Measurements from ENCODE around the gene MTFR1L. TPM values are rescaled to one million over a fixed set of nuclear protein-coding genes. Genes with fewer than 3 reads are reported as not detected.

MTFR1L gene
- polyA plus RNA-seq: 69.8 TPM
- long read RNA-seq, donor 1, transcript MTFR1L-203 (7 exons, 2,004 nt): major isoform, 6 of 6 reads
- long read RNA-seq, donor 1, partial matches to known transcripts: 0 of 6 reads
- long read RNA-seq, donor 1, other reads (novel, unspliced or antisense): 0 of 6 reads
- long read RNA-seq, donor 2, transcript MTFR1L-203 (7 exons, 2,004 nt): major isoform, 6 of 11 reads
- long read RNA-seq, donor 2, partial matches to known transcripts: 0 of 11 reads
- long read RNA-seq, donor 2, other reads (novel, unspliced or antisense): 0 of 11 reads
- long read RNA-seq, donor 3: 0 reads
- long read RNA-seq, donor 4, partial matches to known transcripts: 0 of 1 reads
- long read RNA-seq, donor 4, other reads (novel, unspliced or antisense): 0 of 1 reads
- long read RNA-seq, donor 5, transcript MTFR1L-203 (7 exons, 2,004 nt): major isoform, 5 of 7 reads
- long read RNA-seq, donor 5, partial matches to known transcripts: 0 of 7 reads
- long read RNA-seq, donor 5, other reads (novel, unspliced or antisense): 0 of 7 reads
- long read RNA-seq, donor 6, transcript MTFR1L-203 (7 exons, 2,004 nt): major isoform, 6 of 22 reads
- long read RNA-seq, donor 6, partial matches to known transcripts: 15 of 22 reads
- long read RNA-seq, donor 6, other reads (novel, unspliced or antisense): 0 of 22 reads
- long read RNA-seq, donor 7, transcript MTFR1L-203 (7 exons, 2,004 nt): major isoform, 10 of 12 reads
- long read RNA-seq, donor 7, partial matches to known transcripts: 0 of 12 reads
- long read RNA-seq, donor 7, other reads (novel, unspliced or antisense): 0 of 12 reads
- long read RNA-seq, donor 8, transcript MTFR1L-203 (7 exons, 2,004 nt): major isoform, 12 of 17 reads
- long read RNA-seq, donor 8, partial matches to known transcripts: 0 of 17 reads
- long read RNA-seq, donor 8, other reads (novel, unspliced or antisense): 0 of 17 reads
- long read RNA-seq, donor 9, transcript MTFR1L-203 (7 exons, 2,004 nt): major isoform, 7 of 8 reads
- long read RNA-seq, donor 9, partial matches to known transcripts: 0 of 8 reads
- long read RNA-seq, donor 9, other reads (novel, unspliced or antisense): 0 of 8 reads
- long read RNA-seq, donor 10, transcript MTFR1L-203 (7 exons, 2,004 nt): major isoform, 8 of 24 reads
- long read RNA-seq, donor 10, partial matches to known transcripts: 12 of 24 reads
- long read RNA-seq, donor 10, other reads (novel, unspliced or antisense): 0 of 24 reads
- long read RNA-seq, donor 11, transcript MTFR1L-203 (7 exons, 2,004 nt): major isoform, 8 of 11 reads
- long read RNA-seq, donor 11, partial matches to known transcripts: 0 of 11 reads
- long read RNA-seq, donor 11, other reads (novel, unspliced or antisense): 0 of 11 reads

- Histone ChIP-seq H3K27ac (ENCODE audit: low read length) (peak within 1 kb of the TSS; percentile 93), H3K9me3 (ENCODE audit: control insufficient read depth, low read depth, low read length) (no peaks in the 10 kb centered on the region), H3K4me3 (ENCODE audit: low read length) (peak within 1 kb of the TSS; percentile 87), H3K36me3 (ENCODE audit: control insufficient read depth, insufficient read depth, low read length) (peaks cover 30% of the 10 kb centered on the region), H3K27me3 (ENCODE audit: control insufficient read depth, insufficient read depth, low read length) (no peaks in the 10 kb centered on the region), H3K4me1 (ENCODE audit: control insufficient read depth, insufficient read depth, low read length) (peaks cover 29% of the 10 kb centered on the region)
- WGBS (ENCODE audit: insufficient coverage, low lambda C conversion rate): no CpG with 5 or more reads among the region's 64 CpGs
- peak; percentile 91 to 96 for DNase-seq
Measured at GRCh38 chr1:25819491-25820246, at the start of gene MTFR1L. Gene MTFR1L (plus strand): TSS chr1:25819954. CDS start chr1:25823105, 3,151 bp downstream.

- Histone ChIP-seq H3K4me1 (ENCODE audit: control insufficient read depth, insufficient read depth, low read length) (peaks cover 56% of the 10 kb centered on the region), H3K27me3 (ENCODE audit: control insufficient read depth, insufficient read depth, low read length) (no peaks in the 10 kb centered on the region), H3K4me3 (ENCODE audit: low read length) (no peak overlapping the region), H3K9me3 (ENCODE audit: control insufficient read depth, low read depth, low read length) (peaks cover 3% of the 10 kb centered on the region), H3K27ac (ENCODE audit: low read length) (peak overlapping the region; percentile 84), H3K36me3 (ENCODE audit: control insufficient read depth, insufficient read depth, low read length) (no peaks in the 10 kb centered on the region)
- no peak for DNase-seq
- 63% methylated on average over 4 of the region's 14 CpGs for WGBS (ENCODE audit: insufficient coverage, low lambda C conversion rate)
Measured at GRCh38 chr1:25770541-25771220, 49.1 kb upstream of the MTFR1L start.

- Histone ChIP-seq H3K27ac (ENCODE audit: low read length) (peak overlapping the region; percentile 84), H3K36me3 (ENCODE audit: control insufficient read depth, insufficient read depth, low read length) (no peaks in the 10 kb centered on the region), H3K4me3 (ENCODE audit: low read length) (peak overlapping the region; percentile 10), H3K4me1 (ENCODE audit: control insufficient read depth, insufficient read depth, low read length) (peaks cover 56% of the 10 kb centered on the region), H3K27me3 (ENCODE audit: control insufficient read depth, insufficient read depth, low read length) (no peaks in the 10 kb centered on the region), H3K9me3 (ENCODE audit: control insufficient read depth, low read depth, low read length) (peaks cover 3% of the 10 kb centered on the region)
- DNase-seq: peak; percentile 80 to 92
- 20% methylated on average over 1 of the region's 34 CpGs for WGBS (ENCODE audit: insufficient coverage, low lambda C conversion rate)
Measured at GRCh38 chr1:25771221-25772114, 48.3 kb upstream of the MTFR1L start.

GRCh38 chr1:25772164-25772563, 47.6 kb upstream of the MTFR1L start:
- Histone ChIP-seq H3K9me3 (ENCODE audit: control insufficient read depth, low read depth, low read length) (peaks cover 3% of the 10 kb centered on the region), H3K27ac (ENCODE audit: low read length) (peak overlapping the region; percentile 84), H3K27me3 (ENCODE audit: control insufficient read depth, insufficient read depth, low read length) (no peaks in the 10 kb centered on the region), H3K4me1 (ENCODE audit: control insufficient read depth, insufficient read depth, low read length) (peaks cover 56% of the 10 kb centered on the region), H3K36me3 (ENCODE audit: control insufficient read depth, insufficient read depth, low read length) (no peaks in the 10 kb centered on the region), H3K4me3 (ENCODE audit: low read length) (peak overlapping the region; percentile 10)
- WGBS (ENCODE audit: insufficient coverage, low lambda C conversion rate): 96% methylated on average over 5 of the region's 5 CpGs
- DNase-seq: no peak

- Histone ChIP-seq H3K27ac (ENCODE audit: low read length) (peak overlapping the region; percentile 4), H3K4me1 (ENCODE audit: control insufficient read depth, insufficient read depth, low read length) (peaks cover 56% of the 10 kb centered on the region), H3K36me3 (ENCODE audit: control insufficient read depth, insufficient read depth, low read length) (no peaks in the 10 kb centered on the region), H3K4me3 (ENCODE audit: low read length) (no peak overlapping the region), H3K9me3 (ENCODE audit: control insufficient read depth, low read depth, low read length) (peaks cover 3% of the 10 kb centered on the region), H3K27me3 (ENCODE audit: control insufficient read depth, insufficient read depth, low read length) (no peaks in the 10 kb centered on the region)
- no CpG with 5 or more reads among the region's 5 CpGs for WGBS (ENCODE audit: insufficient coverage, low lambda C conversion rate)
- no peak for DNase-seq
Measured at GRCh38 chr1:25772692-25773245, 47.0 kb upstream of the MTFR1L start.

DNA sequence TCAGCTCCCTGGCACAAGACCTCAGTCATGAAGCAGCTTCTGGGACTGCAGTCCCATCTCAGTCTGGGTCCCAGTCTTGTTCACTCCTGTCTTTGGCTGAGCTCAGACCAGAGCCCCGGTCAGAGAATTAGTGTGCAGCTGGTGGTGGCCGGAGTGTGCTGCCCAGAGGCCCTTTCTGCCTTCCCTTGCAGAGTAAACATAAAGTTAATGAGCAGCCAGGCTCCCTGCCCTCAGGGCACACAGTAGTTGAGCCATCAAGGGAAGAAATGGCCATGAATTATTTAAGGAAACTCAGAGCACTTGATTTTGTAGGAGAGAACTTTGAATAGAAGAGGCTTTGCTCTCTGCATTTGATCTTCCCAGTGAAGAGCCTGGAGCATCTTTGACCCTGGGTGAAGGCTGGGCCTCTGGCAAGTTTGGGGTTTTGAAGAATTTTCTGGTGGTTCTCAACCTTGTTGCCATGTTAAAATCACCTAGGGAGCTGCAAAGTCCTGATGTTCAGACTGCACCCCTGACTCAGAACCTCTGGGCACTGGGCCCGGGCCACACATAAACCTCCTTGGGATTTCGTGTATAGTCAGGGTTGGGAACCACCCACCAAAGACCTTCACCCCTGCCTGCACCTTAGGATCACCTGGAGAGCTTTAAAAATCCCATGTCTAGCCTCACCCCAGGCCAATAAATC, 46.2 kb upstream of the MTFR1L start:
- H3K36me3 ChIP-seq (ENCODE audit: control insufficient read depth, insufficient read depth, low read length): no peaks in the 10 kb centered on the region
- H3K4me1 ChIP-seq (ENCODE audit: control insufficient read depth, insufficient read depth, low read length): peaks cover 56% of the 10 kb centered on the region
- WGBS (ENCODE audit: insufficient coverage, low lambda C conversion rate): no CpG with 5 or more reads among the region's 4 CpGs
- peaks cover 3% of the 10 kb centered on the region for H3K9me3 ChIP-seq (ENCODE audit: control insufficient read depth, low read depth, low read length)
- DNase-seq: peak; percentile 51 to 71
- H3K27ac ChIP-seq (ENCODE audit: low read length): peak overlapping the region; percentile 61
- H3K27me3 ChIP-seq (ENCODE audit: control insufficient read depth, insufficient read depth, low read length): no peaks in the 10 kb centered on the region
- H3K4me3 ChIP-seq (ENCODE audit: low read length): peak overlapping the region; percentile 8

DNA sequence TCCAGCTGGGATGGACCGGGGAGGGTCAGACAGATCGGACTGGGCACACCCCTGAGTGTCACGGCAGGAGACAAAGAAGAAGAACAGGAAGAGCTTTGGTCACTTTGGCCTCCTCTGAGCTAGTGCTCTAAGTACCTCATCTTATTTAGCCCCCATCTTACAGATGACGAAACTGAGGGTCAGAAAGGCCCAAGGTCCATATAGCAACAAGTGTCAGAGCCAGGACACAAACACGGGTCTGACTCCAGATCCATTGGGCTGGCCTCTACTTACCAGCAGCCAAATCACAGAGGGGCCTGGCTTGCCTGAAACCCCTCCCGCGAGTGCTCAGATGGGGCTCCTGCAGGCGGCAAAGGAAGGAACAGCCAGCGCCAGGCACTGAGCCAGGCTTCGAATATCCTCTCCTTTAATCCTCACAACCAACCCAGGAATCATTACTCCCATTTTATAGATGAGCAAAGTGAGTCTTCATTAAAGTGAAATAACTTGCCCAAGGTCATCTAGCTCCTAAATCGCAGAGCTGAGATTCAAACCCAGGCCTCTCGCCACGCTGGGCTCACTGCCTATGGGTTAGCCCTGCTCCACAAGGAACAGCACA, 45.4 kb upstream of the MTFR1L start:
- no peak for DNase-seq
- H3K27ac ChIP-seq (ENCODE audit: low read length): peak overlapping the region; percentile 47
- H3K27me3 ChIP-seq (ENCODE audit: control insufficient read depth, insufficient read depth, low read length): no peaks in the 10 kb centered on the region
- no peak overlapping the region for H3K4me3 ChIP-seq (ENCODE audit: low read length)
- H3K36me3 ChIP-seq (ENCODE audit: control insufficient read depth, insufficient read depth, low read length): no peaks in the 10 kb centered on the region
- WGBS (ENCODE audit: insufficient coverage, low lambda C conversion rate): no CpG with 5 or more reads among the region's 13 CpGs
- peaks cover 57% of the 10 kb centered on the region for H3K4me1 ChIP-seq (ENCODE audit: control insufficient read depth, insufficient read depth, low read length)
- peaks cover 3% of the 10 kb centered on the region for H3K9me3 ChIP-seq (ENCODE audit: control insufficient read depth, low read depth, low read length)

Data from large intestine (tissue), 12 donors.